BJ (cell line): ENCODE data around the gene SH3BP2. TPM values are rescaled to one million over a fixed set of nuclear protein-coding genes. Genes with fewer than 3 reads are reported as not detected.

Experiments
- CTCF ChIA-PET: fragments of 350-600 bp; formaldehyde crosslinking; extraction: SDS; loops from one replicate; lab custom pipeline; 2021; ENCODE audit warnings: antibody characterized with exemption, inconsistent platforms; lab: Yijun Ruan, JAX
- POLR2A ChIA-PET: fragments of 300-600 bp; sonication (Branson Sonifier 250); formaldehyde crosslinking; extraction: SDS; loops from one replicate; lab custom pipeline; 2021; ENCODE audit warnings: antibody characterized with exemption; lab: Charles Lee
- DNase-seq: peaks from one replicate; pipeline ENCODE4 v3.0.0-alpha.2; 2011; ENCODE audit warnings: low read depth
- H3K27me3 ChIP-seq: 2 replicates; pipeline ENCODE4 v1.6.0; 2011; ENCODE audit warnings: low read length; ENCODE audit not compliant: control insufficient read depth, insufficient read depth
- H3K36me3 ChIP-seq: 2 replicates; pipeline ENCODE4 v1.5.1; 2011; ENCODE audit warnings: low read length; ENCODE audit not compliant: control insufficient read depth, insufficient read depth
- H3K4me3 ChIP-seq: 2 replicates; pipeline ENCODE4 v1.5.1; 2011; ENCODE audit warnings: low read depth, mild to moderate bottlenecking, control low read depth, low read length
- polyA plus RNA-seq: library from polyadenylated mRNA; depleted of rRNA; stranded (reverse); fragments of >200 nt; gene quantifications from 2 replicates; pipeline ENCODE4 v1.2.3, GENCODE V29; 2011; rRNA removed
- TF ChIP-seq, protein P1 (sequence below): IDR thresholded peaks from 2 replicates; pipeline ENCODE4 v1.5.1; 2011; ENCODE audit warnings: low read depth, mild to moderate bottlenecking, control low read depth, inconsistent platforms, low read length, moderate library complexity; ENCODE audit not compliant: insufficient read depth

Gene SH3BP2
- polyA plus RNA-seq, 1 experiment, result 42.2 TPM

DNA sequence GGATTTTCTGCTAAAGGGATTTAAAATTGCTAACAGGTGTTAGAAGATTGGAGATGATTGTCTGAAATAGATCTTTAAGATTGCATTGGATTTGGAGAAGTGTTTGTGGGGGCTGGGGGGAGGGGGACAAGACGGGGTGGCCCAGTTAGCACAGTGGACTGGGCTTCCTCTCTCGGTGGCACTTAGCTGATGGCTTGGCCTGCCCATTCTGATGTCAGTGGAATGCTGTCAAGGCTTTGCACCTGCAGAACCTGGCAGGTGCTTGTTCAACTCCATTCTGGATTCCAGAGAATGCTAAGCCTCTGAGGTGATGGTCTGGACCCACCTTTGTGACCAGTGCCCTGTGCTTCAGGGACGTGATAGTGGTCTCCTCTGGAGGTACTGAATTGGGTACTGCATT, 94.5 kb downstream of the SH3BP2 start:
- Histone ChIP-seq H3K36me3 (peaks cover 17% of the 10 kb centered on the region), H3K27me3 (no peaks in the 10 kb centered on the region), H3K4me3 (no peak overlapping the region)
- no peak for DNase-seq
- ChIA-PET POLR2A (no interaction called here), CTCF (no interaction called here)
- TF ChIP-seq, protein P1, sequence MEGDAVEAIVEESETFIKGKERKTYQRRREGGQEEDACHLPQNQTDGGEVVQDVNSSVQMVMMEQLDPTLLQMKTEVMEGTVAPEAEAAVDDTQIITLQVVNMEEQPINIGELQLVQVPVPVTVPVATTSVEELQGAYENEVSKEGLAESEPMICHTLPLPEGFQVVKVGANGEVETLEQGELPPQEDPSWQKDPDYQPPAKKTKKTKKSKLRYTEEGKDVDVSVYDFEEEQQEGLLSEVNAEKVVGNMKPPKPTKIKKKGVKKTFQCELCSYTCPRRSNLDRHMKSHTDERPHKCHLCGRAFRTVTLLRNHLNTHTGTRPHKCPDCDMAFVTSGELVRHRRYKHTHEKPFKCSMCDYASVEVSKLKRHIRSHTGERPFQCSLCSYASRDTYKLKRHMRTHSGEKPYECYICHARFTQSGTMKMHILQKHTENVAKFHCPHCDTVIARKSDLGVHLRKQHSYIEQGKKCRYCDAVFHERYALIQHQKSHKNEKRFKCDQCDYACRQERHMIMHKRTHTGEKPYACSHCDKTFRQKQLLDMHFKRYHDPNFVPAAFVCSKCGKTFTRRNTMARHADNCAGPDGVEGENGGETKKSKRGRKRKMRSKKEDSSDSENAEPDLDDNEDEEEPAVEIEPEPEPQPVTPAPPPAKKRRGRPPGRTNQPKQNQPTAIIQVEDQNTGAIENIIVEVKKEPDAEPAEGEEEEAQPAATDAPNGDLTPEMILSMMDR, result no peak

GRCh38 chr4:2888886-2889285, 96.0 kb downstream of the SH3BP2 start:
- ChIA-PET POLR2A (no interaction called here), CTCF (interaction anchor here (0.6 to 0.7 kb wide), 2 partner anchors 10 to 16 kb away, joined by 3 read pairs; no protein-coding TSS in a partner anchor)
- Histone ChIP-seq H3K4me3 (no peak overlapping the region), H3K36me3 (peaks cover 18% of the 10 kb centered on the region), H3K27me3 (no peaks in the 10 kb centered on the region)
- no peak for DNase-seq
- TF ChIP-seq, protein P1, result no peak

Other genes with a start within 250 kb of the SH3BP2 start
- gene TNIP2, start 36.7 kb upstream of the SH3BP2 start, polyA plus RNA-seq, result 32.5 and 48.1 TPM in 2 replicates
- 96.8 and 140 TPM in 2 replicates for gene ADD1, start 50.8 kb downstream of the SH3BP2 start, polyA plus RNA-seq
- 7.1 and 8.2 TPM in 2 replicates for gene NOP14, start 170.3 kb downstream of the SH3BP2 start, polyA plus RNA-seq
- gene GRK4, start 170.5 kb downstream of the SH3BP2 start, polyA plus RNA-seq, result 1.9 and 2.1 TPM in 2 replicates